Measurements from ENCODE around the gene TMEM248. TPM values are rescaled to one million over a fixed set of nuclear protein-coding genes. Genes with fewer than 3 reads are reported as not detected.
"Not testable (repeated sequence)": the region's sequence is repeated elsewhere in the genome, so short reads cannot be mapped to it uniquely, and the experiment has no call there.

TMEM248 gene
- total RNA-seq, 2 donors from 2014 or later, result 61.9 to 111 TPM

DNA sequence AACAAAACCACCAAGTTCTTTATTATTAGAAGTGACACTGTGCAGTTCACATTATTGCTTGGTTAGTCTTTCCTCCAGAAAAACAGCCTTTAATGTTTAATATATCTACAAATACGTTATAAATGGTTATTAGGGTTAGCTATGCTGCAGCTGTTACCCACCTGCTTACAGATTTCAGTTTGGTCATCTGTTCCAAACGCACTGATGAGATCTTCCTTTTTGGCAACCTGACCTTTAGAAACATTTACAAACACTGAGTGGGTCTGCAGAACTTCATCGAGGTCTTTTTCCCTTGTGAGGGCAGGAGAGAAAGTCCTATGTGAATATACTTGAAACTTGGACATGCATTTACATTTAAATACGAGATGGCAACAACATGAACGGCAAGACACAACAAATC is 73.0 kb downstream of the TMEM248 start:
- Histone ChIP-seq H3K4me1 (peaks cover 0 to 23% of the 10 kb centered on the region in 2 donors), H3K27ac (peak overlapping the region; percentile 99), H3K36me3 (peaks cover 47% of the 10 kb centered on the region), H3K4me3 (peak overlapping the region; percentile 88 to 93)
- not testable (repeated sequence) for H3K27me3 ChIP-seq; DNase-seq (ENCODE audit: low spot score); H3K9me3 ChIP-seq

DNA sequence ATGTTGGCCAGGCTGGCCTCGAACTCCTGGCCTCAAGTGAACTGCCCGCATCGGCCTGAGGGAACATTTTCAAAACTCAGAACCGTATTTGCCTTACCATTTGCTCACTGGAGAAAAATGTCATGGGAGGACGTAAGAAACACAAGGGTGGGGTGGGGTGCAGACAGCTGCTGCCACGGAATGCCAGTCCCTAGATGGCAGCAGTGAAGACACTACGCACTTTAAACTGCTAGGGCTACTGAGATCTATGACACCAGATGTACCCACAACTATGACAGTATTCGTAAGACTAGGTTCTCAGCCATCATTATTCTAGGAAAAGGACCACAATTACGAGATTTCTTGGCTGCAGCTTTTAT is 73.6 kb downstream of the TMEM248 start:
- peak overlapping the region; percentile 88 to 93 for H3K4me3 ChIP-seq
- peaks cover 0 to 23% of the 10 kb centered on the region in 2 donors for H3K4me1 ChIP-seq
- DNase-seq (ENCODE audit: low spot score), result peak; percentile 89
- H3K36me3 ChIP-seq, result peaks cover 43% of the 10 kb centered on the region
- TF ChIP-seq, protein P1, sequence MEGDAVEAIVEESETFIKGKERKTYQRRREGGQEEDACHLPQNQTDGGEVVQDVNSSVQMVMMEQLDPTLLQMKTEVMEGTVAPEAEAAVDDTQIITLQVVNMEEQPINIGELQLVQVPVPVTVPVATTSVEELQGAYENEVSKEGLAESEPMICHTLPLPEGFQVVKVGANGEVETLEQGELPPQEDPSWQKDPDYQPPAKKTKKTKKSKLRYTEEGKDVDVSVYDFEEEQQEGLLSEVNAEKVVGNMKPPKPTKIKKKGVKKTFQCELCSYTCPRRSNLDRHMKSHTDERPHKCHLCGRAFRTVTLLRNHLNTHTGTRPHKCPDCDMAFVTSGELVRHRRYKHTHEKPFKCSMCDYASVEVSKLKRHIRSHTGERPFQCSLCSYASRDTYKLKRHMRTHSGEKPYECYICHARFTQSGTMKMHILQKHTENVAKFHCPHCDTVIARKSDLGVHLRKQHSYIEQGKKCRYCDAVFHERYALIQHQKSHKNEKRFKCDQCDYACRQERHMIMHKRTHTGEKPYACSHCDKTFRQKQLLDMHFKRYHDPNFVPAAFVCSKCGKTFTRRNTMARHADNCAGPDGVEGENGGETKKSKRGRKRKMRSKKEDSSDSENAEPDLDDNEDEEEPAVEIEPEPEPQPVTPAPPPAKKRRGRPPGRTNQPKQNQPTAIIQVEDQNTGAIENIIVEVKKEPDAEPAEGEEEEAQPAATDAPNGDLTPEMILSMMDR (IDR thresholded peaks at IDR 0.05), result peak in 1 of 2 donors; percentile 47
- not testable (repeated sequence) for H3K9me3 ChIP-seq, H3K27me3 ChIP-seq
- H3K27ac ChIP-seq, result peak overlapping the region; percentile 99

DNA sequence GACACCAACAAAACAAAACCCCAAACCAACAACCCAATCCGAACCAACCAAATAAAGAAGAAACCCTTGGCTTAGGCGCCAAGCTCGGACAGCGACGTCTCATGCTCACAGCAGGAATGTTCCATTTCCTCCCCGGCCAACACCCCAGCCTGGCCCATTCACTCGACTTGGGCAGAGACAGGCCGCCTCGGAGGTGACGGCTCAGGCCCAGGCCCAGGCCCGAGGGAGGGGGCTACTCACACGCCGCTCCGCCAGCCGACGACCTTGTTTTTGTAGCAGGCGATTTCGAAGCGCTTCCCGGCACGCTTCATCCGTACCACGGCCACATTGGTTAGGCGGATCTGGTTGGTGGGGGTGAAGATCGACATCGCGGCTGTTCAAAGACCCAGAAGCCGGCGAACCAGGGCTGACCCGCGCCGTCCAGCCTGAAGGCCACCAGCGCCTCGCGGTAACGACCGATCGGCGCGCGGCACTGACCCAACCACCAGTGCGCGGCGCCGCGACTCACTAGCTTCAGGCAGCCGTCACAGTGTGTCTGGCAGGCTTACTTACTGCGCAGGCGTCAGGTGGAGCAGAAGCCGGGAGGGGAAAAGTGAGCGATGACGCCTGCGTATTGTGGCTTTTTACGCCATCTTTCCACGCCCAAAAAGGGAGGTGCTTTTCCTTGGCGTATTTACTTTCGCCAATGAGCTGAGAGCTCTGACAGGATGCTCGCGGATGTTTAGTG is 74.2 kb downstream of the TMEM248 start, which contains the start of gene SBDS:
SBDS (minus strand) TSS at position 537 of the 727 bp plus-strand sequence; CDS start at position 368, 169 bp downstream.
- Histone ChIP-seq H3K27ac (peak within 1 kb of the TSS; percentile 99), H3K4me1 (peaks cover 0 to 23% of the 10 kb centered on the region in 2 donors), H3K36me3 (peaks cover 38% of the 10 kb centered on the region), H3K4me3 (peak within 1 kb of the TSS; percentile 88 to 93)
- H3K9me3 ChIP-seq, H3K27me3 ChIP-seq: not testable (repeated sequence)
- peak; percentile 98 for DNase-seq (ENCODE audit: low spot score)

DNA sequence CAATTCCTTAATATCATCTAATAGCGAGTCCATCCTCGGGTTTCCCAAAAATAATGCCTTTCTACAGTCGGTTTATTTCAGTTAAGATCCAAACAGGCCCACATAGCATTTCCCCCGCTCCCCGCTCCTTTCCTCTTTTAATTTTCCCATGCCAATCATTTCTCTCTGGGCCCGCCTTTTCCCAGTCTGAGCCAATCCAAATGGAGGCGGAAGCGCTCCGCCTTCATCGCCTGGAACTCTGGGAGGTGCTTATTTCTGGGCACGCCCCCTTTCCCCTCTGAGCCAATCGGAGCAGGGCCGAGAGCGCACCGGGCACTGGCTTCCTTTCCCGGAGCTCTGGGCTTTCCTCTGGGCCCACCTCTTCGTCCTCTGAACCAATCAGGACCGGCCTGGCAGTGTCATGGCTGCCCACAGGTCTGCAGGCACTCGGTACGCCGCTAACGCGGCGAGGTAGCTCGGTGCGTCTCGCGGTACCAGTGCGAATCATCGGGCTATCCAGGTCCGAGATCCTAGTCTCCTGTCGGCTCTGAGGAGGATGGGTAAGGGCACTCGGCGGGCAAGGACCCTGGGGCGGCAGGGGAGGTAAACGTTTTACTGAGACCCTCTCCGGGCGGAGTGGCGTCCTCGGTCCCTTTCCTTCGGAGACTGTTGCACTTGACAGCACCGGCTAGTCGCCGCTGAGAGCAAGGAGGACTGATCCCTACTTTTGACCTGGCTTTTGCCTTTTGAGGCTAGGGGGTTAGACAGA is 75.6 kb downstream of the TMEM248 start, which contains the start of gene TYW1:
TYW1 (plus strand) TSS at position 390 of the 748 bp plus-strand sequence; CDS start at position 536, 146 bp downstream.
- not testable (repeated sequence) for H3K9me3 ChIP-seq, H3K27me3 ChIP-seq
- peaks cover 0 to 23% of the 10 kb centered on the region in 2 donors for H3K4me1 ChIP-seq
- H3K36me3 ChIP-seq, result peaks cover 24% of the 10 kb centered on the region
- peak; percentile 99 for DNase-seq (ENCODE audit: low spot score)
- peak within 1 kb of the TSS; percentile 88 to 93 for H3K4me3 ChIP-seq
- H3K27ac ChIP-seq, result peak within 1 kb of the TSS; percentile 90 to 99

DNA sequence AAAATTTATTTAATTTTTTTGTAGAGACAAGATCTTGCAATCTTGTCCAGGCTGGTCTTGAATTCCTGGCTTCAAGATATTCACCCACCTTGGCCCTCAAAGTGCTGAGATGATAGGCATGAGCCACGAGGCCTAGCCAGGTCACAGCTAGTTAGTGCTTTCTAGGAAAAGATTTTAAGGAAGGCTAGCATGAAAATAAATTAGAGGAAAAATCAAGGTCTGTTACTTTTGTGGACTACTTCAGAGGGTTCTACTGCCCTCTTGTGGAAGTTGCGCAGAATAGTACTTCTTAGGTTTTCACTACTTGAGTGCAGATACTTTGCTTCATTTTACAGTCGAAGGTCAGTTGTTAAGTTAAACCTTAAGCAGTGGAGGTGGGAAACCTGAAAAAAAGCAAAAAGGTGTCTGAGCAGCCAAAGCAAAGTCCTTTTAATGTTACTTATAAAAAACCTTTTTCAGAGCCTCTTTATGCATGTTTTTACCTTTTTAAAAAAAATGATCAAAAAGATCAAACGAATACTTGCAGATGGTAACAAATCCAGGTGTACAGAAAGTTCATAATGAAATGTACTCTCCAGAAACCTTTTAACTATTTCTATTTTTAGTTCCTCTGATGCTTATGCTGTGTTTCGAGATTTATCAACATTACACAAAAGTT is 79.7 kb downstream of the TMEM248 start:
- H3K4me3 ChIP-seq, result not testable (repeated sequence)

DNA sequence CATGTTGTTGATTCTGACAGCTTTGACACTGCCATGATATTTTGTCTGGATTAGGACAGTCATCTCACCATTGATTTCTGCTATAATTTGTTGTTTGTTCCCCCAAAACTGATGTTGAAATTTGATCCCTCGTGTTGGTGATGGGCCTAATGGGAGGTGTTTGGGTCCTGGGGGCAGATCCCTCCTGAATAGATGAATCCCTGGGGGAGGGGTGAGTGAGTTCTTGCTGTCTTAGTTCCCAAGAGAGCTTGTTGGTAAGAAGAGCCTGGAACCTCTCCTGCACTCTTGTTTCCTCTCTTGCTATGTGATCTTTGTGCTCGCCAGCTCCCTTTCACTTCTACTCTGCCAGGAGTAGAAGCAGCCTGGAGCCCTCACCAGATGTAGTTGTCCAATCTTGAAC is 83.1 kb downstream of the TMEM248 start:
- H3K9me3 ChIP-seq; H3K27ac ChIP-seq; H3K4me3 ChIP-seq; H3K4me1 ChIP-seq; H3K27me3 ChIP-seq; DNase-seq (ENCODE audit: low spot score): not testable (repeated sequence)
- H3K36me3 ChIP-seq, result peaks cover 28% of the 10 kb centered on the region

More for the DNA sequence above, 79.7 kb downstream of the TMEM248 start:
- peaks cover 12% of the 10 kb centered on the region for H3K36me3 ChIP-seq
- not testable (repeated sequence) for H3K27me3 ChIP-seq; H3K9me3 ChIP-seq; H3K27ac ChIP-seq; H3K4me1 ChIP-seq; DNase-seq (ENCODE audit: low spot score)
- TF ChIP-seq, protein P1 (IDR thresholded peaks at IDR 0.05), result peak in 1 of 2 donors; percentile 57

DNA sequence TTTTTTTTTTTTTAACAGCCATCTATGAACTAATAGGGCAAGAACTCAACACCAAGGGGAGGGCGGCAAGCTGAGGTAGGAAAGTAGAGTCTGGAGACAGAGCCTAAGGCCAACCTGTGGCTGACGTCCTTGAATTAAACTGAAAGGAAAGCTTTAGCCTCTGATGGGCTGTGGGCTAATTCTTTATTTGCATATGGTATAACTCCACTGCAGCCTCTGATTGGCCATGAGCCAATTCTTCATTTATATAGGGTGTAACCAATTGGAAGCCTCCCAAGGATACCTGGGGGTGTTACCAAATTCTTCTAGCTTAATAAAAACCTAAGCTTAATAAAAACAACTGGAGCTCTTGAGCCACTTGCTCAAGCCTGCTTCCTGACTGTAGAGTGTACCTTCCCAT is 85.9 kb downstream of the TMEM248 start:
- no peaks in the 10 kb centered on the region for H3K9me3 ChIP-seq
- TF ChIP-seq, protein P1 (IDR thresholded peaks at IDR 0.05), result no peak
- peaks cover 48% of the 10 kb centered on the region for H3K36me3 ChIP-seq
- no peak overlapping the region for H3K27ac ChIP-seq
- H3K4me1 ChIP-seq, result no peaks in the 10 kb centered on the region
- H3K27me3 ChIP-seq, result no peaks in the 10 kb centered on the region
- DNase-seq (ENCODE audit: low spot score), result no peak
- no peak overlapping the region for H3K4me3 ChIP-seq

Other genes with a start within 250 kb of the TMEM248 start
- gene RABGEF1, start 180.5 kb upstream of the TMEM248 start, total RNA-seq, result 10 to 100 TPM; 16.3 to 25.5 TPM
- 100 to 1,000 TPM; 139 to 212 TPM for gene SBDS, start 74.4 kb downstream of the TMEM248 start, total RNA-seq
- 10 to 100 TPM; 12.4 to 23.8 TPM for gene TYW1, start 75.6 kb downstream of the TMEM248 start, total RNA-seq

Data from right atrium auricular region (tissue), 2 donors.